GM18909 (cell line): Measurements from ENCODE around the gene OSTM1.
A peak's percentile ranks its signal among the peaks of the same experiment; 100 is the strongest.

Experiments
- ATAC-seq: cut with Tn5 transposase; IDR thresholded peaks from one replicate; pipeline ENCODE4 v1.9.1; 2021; ENCODE audit warnings: mild to moderate bottlenecking; ENCODE audit not compliant: unreplicated experiment, poor library complexity

OSTM1 gene

DNA sequence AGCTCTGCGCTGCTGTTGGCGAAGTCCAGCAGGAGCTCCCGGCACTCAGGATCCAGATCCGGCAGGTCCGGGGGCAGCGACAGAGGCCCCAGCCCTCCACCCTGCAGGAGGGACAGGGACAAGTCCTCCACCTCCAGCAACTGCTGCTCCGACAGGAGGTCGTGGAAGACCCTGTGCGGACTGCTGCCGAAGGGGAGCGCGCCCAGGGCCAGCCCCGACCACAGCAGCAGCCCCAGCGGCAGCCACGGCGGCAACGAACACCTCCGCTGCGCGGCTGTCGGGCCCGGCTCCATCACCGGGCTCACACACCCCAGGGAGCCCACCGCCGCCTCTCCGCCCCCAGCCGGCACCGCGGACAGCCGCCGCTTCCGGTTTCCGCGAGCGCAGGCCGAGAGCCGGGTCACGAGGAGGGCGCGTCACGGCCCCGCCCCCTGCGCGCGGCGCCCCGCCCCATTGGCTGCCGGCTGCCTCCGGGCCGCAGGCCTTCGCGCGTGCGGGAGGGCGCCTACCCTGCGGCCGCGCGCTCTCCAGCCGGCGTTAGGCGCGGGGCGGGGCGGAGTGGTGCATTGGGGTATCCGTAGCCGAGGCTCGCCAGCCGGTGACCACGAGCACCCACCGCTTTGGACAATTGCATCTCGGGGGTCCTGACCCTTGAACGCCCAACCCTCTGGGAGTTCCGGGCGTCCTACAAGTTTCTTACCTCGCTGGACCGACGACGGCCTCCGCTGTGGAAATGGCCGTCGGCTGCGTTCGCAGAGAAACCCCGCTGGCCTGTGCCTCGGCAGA, at the start of gene OSTM1:
OSTM1 (minus strand) TSS at position 383 of the 786 bp plus-strand sequence; CDS start at position 293, 90 bp downstream.
- peak; percentile 97 for ATAC-seq

- ATAC-seq: no peak
Measured at GRCh38 chr6:108123946-108124345, 49.4 kb upstream of the OSTM1 start.

DNA sequence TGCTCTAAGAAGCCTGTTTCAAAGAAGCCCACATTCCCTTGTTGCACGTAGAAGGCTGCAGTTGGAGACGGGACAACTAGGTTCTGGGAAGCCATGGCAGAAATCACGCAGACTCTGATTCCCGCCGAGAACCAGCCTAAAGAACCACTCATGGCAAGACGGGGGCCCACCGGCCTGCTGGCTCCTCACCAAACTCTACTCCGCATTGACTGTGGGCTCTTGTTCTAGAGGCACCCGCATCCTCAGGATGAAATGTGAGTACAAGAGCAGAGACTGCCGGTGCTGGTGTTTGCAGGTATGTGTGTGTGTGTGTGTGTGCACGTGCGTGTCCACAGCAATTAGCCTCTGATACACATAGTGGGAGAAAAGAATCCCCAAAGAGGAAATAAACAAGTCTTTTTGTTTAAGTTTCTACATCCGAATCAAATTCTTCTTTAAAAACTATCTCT, 49.0 kb upstream of the OSTM1 start:
- no peak for ATAC-seq

GRCh38 chr6:108121612-108122011, 47.1 kb upstream of the OSTM1 start:
- ATAC-seq: no peak

DNA sequence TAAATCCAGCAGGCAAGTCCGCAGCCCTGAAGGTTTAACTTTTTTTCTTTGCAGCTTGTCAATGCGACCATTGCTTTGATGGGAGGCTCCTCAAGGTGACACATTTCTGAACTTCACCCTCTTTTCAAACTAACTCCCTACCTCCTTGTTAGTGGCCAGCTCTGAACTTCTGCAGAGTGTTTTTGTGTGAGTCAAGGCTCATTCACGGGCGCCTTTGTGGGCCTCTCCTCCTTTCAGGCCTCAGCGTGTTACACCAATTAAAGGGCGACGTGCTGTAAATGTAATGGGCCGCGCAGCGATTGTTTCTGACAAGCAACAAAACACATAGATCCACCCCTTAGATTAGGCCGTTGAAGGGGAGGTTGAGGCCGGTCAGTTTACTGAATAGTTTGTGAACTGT, 45.8 kb upstream of the OSTM1 start:
- ATAC-seq: no peak

- ATAC-seq: no peak
Measured at GRCh38 chr6:108119769-108120141, 45.2 kb upstream of the OSTM1 start.

DNA sequence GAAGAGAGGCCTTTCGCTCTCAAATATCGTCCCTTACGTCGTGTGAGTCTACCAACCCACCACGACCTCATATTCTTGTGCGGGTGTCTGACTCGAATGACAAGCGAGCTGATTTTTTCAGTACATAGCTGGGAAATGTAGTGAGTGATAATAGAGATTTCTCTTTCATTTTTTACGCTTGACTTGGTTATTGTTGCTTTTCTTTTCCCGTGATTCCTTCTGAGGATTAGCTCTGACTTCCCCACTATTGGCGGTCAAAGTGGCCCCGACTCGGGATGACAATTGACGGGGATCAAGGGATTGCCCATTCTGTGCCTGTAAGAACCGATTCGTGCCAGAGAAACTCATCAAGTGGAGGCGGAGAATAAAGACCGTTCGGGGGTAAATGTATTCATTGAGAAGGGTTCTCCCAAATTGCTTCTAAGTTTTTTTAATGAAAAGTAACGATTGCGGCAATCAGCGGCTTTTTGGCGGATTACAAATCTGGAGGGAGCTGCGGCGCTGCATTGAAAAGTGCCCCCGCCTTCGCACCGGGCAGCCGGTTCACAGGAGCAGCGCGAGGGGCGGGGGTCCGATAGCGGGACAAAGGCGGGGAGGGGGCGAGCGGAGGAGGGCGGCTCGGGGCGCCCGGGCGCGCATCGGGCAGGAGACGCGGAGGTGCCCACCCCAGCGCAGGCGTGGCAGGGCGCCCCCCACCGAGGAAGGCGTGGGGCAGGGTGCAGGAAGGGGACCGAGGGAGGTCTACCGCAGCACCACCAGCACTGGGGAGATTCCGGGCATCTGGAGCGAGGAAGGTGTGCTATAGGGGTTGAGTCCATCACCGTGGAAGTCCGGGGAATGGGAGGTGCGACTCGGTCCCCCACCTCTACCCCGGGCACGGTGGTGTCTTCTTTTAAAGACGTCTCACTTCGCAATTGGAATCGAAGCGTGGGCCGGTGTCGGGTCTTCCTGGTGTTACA, 44.5 kb upstream of the OSTM1 start:
- ATAC-seq: no peak

DNA sequence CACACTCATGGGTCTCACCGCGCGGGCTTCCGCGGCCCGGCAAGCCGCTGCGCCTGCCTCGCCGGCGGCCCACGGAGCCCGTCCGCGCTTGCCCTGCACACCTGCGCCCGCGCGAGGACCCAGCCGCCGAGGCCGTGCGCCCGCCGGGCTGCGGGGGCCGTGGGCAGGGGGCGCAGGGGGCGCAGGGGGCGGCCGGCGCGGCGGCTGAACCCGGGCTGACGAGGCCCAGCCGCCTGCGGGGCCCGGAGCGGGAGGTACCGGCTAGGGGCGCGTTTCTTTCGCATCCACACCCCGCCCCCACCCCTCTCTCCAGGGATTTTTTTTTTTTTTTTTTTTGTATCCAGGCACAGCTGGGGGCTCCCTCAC, 43.8 kb upstream of the OSTM1 start:
- no peak for ATAC-seq

- ATAC-seq: no peak
Measured at GRCh38 chr6:108117427-108118358, 43.2 kb upstream of the OSTM1 start.

- no peak for ATAC-seq
Measured at GRCh38 chr6:108116546-108117426, 42.2 kb upstream of the OSTM1 start.

- no peak for ATAC-seq
Measured at GRCh38 chr6:108115598-108116058, 41.1 kb upstream of the OSTM1 start.

DNA sequence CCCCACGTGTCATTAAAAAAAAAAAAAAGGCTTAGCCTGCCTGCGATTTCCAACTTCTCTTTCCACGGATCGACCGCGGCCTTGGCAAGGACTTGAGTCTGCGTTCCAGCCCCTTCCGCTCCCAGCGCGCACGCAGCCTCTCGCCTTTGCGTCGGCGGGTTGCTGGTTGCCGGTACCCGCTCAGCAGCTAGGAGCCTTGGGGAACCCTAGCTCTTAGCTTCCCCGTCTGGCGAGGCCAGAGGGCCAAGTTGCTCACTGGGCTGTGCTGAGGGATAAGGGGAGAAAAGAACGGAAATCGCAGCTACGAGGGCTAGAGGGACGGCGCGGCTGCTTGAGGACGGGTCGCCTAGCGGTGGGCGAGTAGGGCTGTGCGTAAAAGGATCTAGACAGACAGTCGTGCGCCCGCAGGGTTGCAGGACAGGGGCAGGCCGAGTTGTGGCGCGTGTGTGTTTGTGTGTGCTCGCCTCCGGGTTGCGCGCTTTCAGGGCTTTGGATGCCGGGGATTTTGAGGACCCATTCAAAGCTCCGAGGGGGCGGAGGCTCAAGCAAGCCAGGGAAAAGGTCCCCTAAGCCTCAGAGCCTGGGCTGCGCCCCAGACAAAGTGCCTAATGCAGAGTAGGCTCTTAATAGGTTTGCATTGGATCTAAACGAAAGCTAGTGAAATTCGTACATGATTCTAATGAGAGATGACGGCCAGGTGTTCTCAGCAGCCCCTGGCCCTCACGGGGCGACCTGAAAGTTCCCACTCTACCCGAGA, 40.5 kb upstream of the OSTM1 start:
- no peak for ATAC-seq

DNA sequence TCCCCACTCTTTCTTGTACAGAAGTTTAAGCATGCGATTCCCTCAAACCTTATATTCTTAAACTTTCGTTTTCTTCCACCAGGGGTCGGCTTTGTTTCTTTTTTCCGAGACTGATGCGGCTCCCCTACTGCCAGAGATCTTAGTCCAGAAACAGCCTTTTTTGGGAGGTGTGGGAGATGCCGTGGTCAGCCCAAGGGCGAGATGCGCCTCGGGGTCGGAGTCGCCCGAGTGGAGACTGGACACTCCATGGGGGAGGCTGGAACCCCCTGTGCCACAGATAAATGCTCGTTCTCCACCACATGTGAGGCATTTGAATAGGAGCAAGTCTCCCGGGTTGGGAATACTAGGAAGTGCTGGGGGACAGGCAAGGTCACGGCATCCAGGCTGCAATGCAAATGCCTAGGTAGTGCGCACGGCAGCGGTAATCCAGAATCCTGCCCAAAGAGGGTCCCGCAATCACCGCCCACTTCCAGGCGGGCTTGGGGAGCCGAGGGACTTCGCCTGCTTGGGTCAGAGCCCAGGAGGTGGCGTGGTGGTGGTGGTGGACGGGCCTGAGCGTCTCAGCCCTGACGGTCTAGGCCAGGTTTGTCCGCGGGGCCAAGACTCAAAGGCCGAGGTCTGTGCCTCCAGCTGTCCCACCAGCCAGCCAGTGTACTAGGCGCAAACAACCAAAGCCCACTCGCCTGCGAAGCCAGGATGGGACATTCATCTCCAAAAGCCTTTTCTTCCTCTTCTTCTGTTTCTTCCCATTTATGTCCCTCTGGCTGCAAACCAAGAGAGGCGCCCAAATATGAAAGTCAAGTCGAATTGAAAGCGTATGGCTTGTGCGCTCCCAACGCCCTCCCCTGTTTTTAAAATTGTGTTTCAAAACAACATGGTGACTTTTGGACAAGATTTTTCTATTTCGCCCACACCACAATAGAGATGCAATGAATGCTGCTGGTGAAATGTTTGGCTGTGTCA, 39.3 kb upstream of the OSTM1 start:
- ATAC-seq: no peak

DNA sequence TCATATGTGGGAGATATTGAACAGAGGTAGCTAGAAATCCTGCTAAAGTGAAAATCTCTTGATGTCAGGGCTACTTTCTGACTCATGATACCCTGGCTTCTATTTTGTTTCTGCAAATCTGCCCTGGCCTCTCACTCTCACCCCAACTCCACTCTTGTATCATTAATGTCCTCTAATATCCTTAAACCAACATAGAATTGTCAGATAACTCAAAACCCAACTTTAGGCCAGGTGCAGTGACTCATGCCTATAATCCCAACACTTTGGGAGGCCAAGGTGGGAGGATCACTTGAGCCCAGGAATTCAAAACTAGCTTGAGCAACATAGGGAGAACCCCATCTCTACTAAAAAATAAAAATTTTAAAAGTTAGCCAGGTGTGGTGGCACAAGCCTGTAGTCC, 33.8 kb upstream of the OSTM1 start:
- no peak for ATAC-seq

GRCh38 chr6:108107102-108107501, 32.6 kb upstream of the OSTM1 start:
- ATAC-seq: no peak

DNA sequence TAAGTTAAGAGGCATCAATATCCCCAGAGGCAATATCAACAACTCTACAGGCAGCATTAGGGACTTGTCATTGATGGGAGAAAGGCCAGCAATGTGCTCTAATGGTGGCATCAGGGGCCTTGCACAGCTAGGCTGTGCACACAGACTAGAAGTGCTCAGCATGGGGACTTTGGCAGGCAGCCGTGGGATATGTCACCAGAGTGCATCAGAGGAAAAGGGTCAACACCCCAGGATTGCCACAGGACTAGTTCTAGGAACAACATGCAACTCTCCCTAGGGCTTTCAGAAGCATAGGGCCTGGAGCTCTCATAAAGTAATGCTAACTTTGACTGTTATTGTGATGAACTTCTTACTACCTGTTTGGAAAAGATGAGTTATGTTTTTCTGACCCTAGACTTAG, 32.2 kb upstream of the OSTM1 start:
- no peak for ATAC-seq

GRCh38 chr6:108106261-108106660, 31.7 kb upstream of the OSTM1 start:
- no peak for ATAC-seq
